HG03575 (cell line): ENCODE measurements around the gene SEZ6L.

Experiments used
- ATAC-seq: cut with Tn5 transposase; IDR thresholded peaks from one replicate; pipeline ENCODE4 v1.9.1; 2021; ENCODE audit not compliant: unreplicated experiment, insufficient number of reproducible peaks, low FRiP score; ENCODE audit errors: extremely low read depth

SEZ6L gene

DNA sequence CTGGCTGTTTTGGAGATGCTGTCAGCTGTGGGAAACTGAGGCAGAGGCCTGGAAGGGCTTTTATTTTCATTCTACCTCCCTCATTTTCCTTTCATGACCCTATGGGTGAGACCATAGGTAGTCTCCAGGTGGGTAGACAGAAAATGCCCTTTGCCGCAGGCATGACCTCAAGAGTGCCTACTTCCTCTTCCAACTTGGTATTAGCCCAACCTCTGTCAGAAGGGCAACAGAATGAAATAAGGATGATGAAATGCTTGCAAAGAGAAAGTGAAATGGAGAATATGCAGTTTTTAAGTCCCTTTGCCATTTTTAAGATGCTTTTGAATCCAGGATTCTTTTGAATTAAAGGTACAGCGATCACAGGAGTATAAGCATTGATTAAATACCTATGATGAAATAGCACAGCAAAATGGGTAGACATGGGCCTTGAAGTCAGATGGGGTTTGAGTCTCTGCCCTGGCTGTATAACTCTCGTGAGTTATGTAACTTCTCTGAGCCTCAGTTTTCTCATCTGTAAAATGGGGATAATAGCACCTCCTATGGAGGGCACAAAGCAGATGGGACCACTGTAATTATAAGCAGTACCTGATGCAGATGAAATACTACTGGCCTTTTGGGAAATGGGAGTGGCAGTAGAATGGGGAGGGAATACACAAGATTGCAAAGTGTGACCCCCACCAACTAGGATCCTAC is 263.5 kb downstream of the SEZ6L start:
- ATAC-seq: no peak
